Measurements from ENCODE around the gene TMEM270. TPM values are rescaled to one million over a fixed set of nuclear protein-coding genes. Genes with fewer than 3 reads are reported as not detected.

Gene TMEM270
- polyA plus RNA-seq, 1 of the 3 experiments (the other 2 are of a cell fraction): 0.71 TPM

- POLR2A ChIA-PET: no interaction called here
Measured at GRCh38 chr7:73824986-73825385, 36.0 kb upstream of the TMEM270 start.

DNA sequence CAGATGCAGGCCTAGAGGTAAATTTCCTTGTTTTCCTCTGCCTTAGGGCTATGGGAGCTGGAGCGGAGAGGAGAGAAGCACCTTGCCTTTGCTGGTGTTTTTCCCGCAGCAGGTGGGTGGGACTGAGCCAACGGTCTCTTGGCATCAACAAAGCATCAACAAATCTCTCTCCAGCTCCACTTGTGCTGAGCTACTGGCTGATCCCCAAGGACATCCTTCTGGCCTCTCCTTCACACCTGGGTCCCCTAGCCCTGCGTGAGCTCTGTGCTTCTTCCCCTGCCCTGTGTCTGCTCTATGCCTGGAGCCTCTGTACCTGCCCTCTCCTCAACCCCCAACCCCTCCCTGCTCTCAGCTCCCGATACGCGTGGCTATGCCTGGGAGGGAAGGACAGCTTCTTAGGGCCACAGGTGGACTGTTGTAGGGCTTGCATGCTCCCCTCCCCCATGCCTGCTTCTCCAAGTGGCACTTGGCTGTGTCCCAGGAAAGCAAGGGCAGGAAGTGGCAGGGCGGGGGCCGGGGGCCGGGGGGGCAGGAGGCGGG, 33.3 kb upstream of the TMEM270 start:
- Histone ChIP-seq H3K4me2 (0 out of 2 replicates have a peak overlapping the region, but pooled peaks have one; percentile 52), H2AFZ (ENCODE audit: low read depth) (no peak overlapping the region), H3K27me3 (ENCODE audit: insufficient read depth) (no peaks in the 10 kb centered on the region), H3K79me2 (ENCODE audit: insufficient read depth) (no peaks in the 10 kb centered on the region), H4K20me1 (ENCODE audit: insufficient read depth) (no peaks in the 10 kb centered on the region), H3K9ac (no peak overlapping the region), H3K9me2 (no peaks in the 10 kb centered on the region), H3K36me3 (replicated peaks in 1 of 2; ENCODE audit: control insufficient read depth in 1 of 2, insufficient read depth in 2 of 2, low read length in 1 of 2) (no peaks in the 10 kb centered on the region), H3K4me3 (ENCODE audit: low read depth in 2 of 2, low read length in 1 of 2) (no peak overlapping the region; a peak in 1 of 4 replicates), H3K4me1 (ENCODE audit: control insufficient read depth in 1 of 2, insufficient read depth in 2 of 2, low read depth in 1 of 2, low read length in 1 of 2) (peaks cover 26 to 60% of the 10 kb centered on the region in 2 experiments), H3K9me3 (no peaks in the 10 kb centered on the region), H3K27ac (ENCODE audit: low read depth in 2 of 2, low read length in 1 of 2) (peak overlapping the region; percentile 5 to 94; a peak in 3 of 4 replicates), H3F3A (replicated peaks; ENCODE audit: insufficient read depth) (peaks cover 28% of the 10 kb centered on the region)
- POLR2A ChIA-PET: interaction anchor here (1.2 to 2.4 kb wide), 3 partner anchors 10 to 16 kb away, joined by 3 to 10 read pairs (median 6); partner anchors contain the start of gene METTL27
- peak; percentile 88 for DNase-seq
- CTCF ChIA-PET: interaction anchor here (0.5 to 6.3 kb wide), 13 partner anchors 9 to 380 kb away, joined by 3 to 48 read pairs (median 5); partner anchors contain the start of gene METTL27
- peak; percentile 44 for TF ChIP-seq NFIC (IDR thresholded peaks at IDR 0.05; ENCODE audit: borderline replicate concordance)
- TF ChIP-seq RAD21 (IDR thresholded peaks at IDR 0.05; ENCODE audit: low read length): peak; percentile 19; the same call in 1 of the 2 replicates
- no peak for TF ChIP-seq FOXJ3 (CRISPR knock-in tag; IDR thresholded peaks at IDR 0.05)
- TF ChIP-seq TCF12 (IDR thresholded peaks at IDR 0.05): peak; percentile 24
- TF ChIP-seq TAF1 (IDR thresholded peaks at IDR 0.05; ENCODE audit: borderline replicate concordance, low read depth, low read length): no peak
- 37% methylated on average over 7 of the region's 11 CpGs for WGBS (ENCODE audit: low lambda C conversion rate)

More at GRCh38 chr7:73824986-73825385, 36.0 kb upstream of the TMEM270 start:
- H4K20me1 ChIP-seq (ENCODE audit: insufficient read depth): no peaks in the 10 kb centered on the region
- no peak overlapping the region for H3K9ac ChIP-seq
- H3K36me3 ChIP-seq (replicated peaks in 1 of 2; ENCODE audit: control insufficient read depth in 1 of 2, insufficient read depth in 2 of 2, low read length in 1 of 2): no peaks in the 10 kb centered on the region
- H3K4me1 ChIP-seq (ENCODE audit: control insufficient read depth in 1 of 2, insufficient read depth in 2 of 2, low read depth in 1 of 2, low read length in 1 of 2): peaks cover 19 to 46% of the 10 kb centered on the region in 2 experiments
- WGBS (ENCODE audit: low lambda C conversion rate): 94% methylated on average over 9 of the region's 9 CpGs
- TF ChIP-seq MXI1 (IDR thresholded peaks at IDR 0.05; ENCODE audit: low read depth, low read length) (no peak), SMC3 (IDR thresholded peaks at IDR 0.05; ENCODE audit: low read depth, low read length) (no peak), RXRA (IDR thresholded peaks at IDR 0.05; ENCODE audit: borderline replicate concordance, low read depth) (no peak), GABPA (IDR thresholded peaks at IDR 0.05; ENCODE audit: low read depth) (no peak)
- TF ChIP-seq, protein P1, sequence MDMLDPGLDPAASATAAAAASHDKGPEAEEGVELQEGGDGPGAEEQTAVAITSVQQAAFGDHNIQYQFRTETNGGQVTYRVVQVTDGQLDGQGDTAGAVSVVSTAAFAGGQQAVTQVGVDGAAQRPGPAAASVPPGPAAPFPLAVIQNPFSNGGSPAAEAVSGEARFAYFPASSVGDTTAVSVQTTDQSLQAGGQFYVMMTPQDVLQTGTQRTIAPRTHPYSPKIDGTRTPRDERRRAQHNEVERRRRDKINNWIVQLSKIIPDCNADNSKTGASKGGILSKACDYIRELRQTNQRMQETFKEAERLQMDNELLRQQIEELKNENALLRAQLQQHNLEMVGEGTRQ (IDR thresholded peaks at IDR 0.05; ENCODE audit: borderline replicate concordance, low read depth, low read length): no peak
- TF ChIP-seq, protein P2, sequence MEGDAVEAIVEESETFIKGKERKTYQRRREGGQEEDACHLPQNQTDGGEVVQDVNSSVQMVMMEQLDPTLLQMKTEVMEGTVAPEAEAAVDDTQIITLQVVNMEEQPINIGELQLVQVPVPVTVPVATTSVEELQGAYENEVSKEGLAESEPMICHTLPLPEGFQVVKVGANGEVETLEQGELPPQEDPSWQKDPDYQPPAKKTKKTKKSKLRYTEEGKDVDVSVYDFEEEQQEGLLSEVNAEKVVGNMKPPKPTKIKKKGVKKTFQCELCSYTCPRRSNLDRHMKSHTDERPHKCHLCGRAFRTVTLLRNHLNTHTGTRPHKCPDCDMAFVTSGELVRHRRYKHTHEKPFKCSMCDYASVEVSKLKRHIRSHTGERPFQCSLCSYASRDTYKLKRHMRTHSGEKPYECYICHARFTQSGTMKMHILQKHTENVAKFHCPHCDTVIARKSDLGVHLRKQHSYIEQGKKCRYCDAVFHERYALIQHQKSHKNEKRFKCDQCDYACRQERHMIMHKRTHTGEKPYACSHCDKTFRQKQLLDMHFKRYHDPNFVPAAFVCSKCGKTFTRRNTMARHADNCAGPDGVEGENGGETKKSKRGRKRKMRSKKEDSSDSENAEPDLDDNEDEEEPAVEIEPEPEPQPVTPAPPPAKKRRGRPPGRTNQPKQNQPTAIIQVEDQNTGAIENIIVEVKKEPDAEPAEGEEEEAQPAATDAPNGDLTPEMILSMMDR (IDR thresholded peaks at IDR 0.05): no peak
- no peak for DNase-seq
- no peaks in the 10 kb centered on the region for H3K79me2 ChIP-seq (ENCODE audit: insufficient read depth)
- H3K9me2 ChIP-seq: no peaks in the 10 kb centered on the region
- CTCF ChIA-PET: interaction anchor here (1.3 to 6.3 kb wide), 6 partner anchors 10 to 201 kb away, joined by 3 to 48 read pairs (median 30); partner anchors contain the start of gene METTL27
- H3F3A ChIP-seq (replicated peaks; ENCODE audit: insufficient read depth): peaks cover 38% of the 10 kb centered on the region
- H3K4me3 ChIP-seq (ENCODE audit: low read depth in 2 of 2, low read length in 1 of 2): no peak overlapping the region
- H3K4me2 ChIP-seq: no peak overlapping the region
- H3K27me3 ChIP-seq (ENCODE audit: insufficient read depth): no peaks in the 10 kb centered on the region
- H3K27ac ChIP-seq (ENCODE audit: low read depth in 2 of 2, low read length in 1 of 2): no peak overlapping the region
- no peaks in the 10 kb centered on the region for H3K9me3 ChIP-seq
- no peak overlapping the region for H2AFZ ChIP-seq (ENCODE audit: low read depth)

Measured in SK-N-SH (cell line).